ENCODE data around the gene CYP4B1. TPM values are rescaled to one million over a fixed set of nuclear protein-coding genes. Genes with fewer than 3 reads are reported as not detected.
A peak's percentile ranks its signal among the peaks of the same experiment; 100 is the strongest.

The CYP4B1 gene
- total RNA-seq, 2 donors from 2014 or later = 3.2 TPM; not detected in 1

DNA sequence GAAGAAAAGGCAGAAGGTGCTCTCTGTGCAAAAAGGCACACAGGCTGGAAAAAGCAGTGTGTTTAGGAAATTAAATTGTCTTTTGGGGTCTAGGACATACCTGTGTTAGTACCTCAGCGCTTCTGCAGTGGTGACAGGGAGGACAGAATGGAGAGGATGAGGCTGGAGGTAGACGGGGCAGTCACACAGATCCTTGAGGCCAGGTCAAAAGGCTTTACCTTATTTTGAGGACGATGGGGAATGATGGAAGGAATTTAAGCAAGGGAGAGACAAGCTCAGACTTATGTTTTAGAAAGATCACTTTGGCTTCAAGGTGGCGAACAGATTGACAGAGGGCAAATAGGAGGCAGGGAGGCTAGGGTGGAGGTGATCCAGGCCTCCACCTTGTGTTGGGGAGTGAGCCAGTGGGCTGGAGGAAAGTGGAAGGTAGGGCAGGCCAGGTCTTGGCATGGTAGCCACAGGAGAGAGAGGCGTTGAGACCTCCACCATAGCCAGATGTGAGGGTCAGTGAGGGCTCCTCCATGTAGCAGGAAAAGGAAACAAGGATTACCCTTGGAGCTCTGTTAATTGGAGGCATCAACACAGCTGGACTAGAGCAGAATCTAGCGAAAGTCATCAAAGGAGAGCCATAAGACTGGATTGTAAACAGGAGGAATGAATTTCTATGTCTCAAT lies 4.2 kb downstream of the CYP4B1 start:
- Mint-ChIP-seq H3K27ac (no peak overlapping the region), H3K36me3 (ENCODE audit: low read depth) (peaks cover 4% of the 10 kb centered on the region), H3K27me3 (peaks cover 18% of the 10 kb centered on the region), H3K4me3 (no peak overlapping the region), H3K4me1 (no peaks in the 10 kb centered on the region)
- ATAC-seq = no peak
- DNase-seq = no peak
- no peaks in the 10 kb centered on the region for H3K9me3 ChIP-seq (ENCODE audit: control insufficient read depth, low read length, poor library complexity, severe bottlenecking)

DNA sequence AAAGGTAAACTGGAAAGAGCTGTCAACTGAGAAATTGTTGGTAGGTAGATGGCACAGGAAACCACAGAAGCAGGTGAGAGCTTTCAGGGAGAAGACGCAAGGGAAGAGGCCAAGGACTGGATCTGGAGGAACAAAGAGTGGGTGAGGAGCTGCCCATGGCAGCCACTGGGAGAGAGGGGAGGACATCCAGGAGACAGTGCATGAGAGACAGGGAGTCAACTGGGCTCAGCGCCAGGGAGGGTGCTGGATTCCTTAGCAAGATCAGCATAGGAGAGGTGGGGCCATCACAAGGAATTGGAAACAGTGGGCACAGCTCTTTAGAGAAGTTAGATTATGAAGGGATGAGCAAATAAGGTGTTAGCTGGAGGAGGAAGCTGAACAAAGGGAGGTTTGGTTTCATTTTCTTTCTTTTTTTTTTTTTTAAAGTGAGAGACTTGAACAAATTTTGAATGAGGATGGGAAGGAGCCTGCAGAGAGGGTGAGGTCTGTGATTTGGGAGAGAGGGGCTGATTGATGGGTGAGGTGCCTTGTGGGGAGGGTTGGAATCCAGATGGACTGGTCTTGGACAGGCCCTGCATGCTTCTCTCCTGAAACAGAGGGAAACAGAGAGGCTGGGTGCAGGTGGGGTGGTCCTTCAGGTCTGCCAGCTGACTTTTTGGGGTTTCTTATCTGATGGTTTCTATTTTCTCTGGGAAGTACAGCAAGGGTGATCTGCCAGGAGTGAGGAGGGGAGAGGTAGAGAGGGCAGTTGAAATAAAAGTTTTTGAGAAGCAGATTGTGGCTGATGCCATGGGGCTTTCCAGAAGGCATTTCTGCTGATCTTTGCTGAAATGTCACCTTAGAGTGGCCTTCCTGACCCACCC lies 5.4 kb downstream of the CYP4B1 start:
- H3K9me3 ChIP-seq (ENCODE audit: control insufficient read depth, low read length, poor library complexity, severe bottlenecking) = no peaks in the 10 kb centered on the region

DNA sequence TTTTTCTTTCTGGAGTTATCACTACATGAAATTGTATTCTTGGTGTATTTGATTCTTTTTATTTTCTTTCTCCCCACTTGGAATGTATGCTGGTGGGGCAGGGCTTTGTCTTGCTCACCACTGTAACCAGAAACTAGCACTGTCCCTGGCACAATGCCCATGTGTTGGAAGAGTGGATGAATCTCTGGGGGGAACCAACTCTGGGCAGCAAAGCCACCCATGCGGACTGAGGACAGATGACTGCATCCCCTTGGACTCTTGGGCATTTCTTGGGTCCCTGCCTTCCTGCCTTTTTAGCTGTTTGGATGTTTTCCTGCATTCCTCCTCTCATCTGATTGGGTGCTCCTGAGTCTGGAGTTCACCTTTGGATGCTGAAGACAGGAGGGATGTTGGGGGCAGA lies 6.1 kb downstream of the CYP4B1 start:
- no peaks in the 10 kb centered on the region for H3K4me1 Mint-ChIP-seq
- peaks cover 4% of the 10 kb centered on the region for H3K36me3 Mint-ChIP-seq (ENCODE audit: low read depth)
- DNase-seq = no peak
- no peak overlapping the region for H3K4me3 Mint-ChIP-seq
- H3K9me3 ChIP-seq (ENCODE audit: control insufficient read depth, low read length, poor library complexity, severe bottlenecking) = no peaks in the 10 kb centered on the region
- ATAC-seq = no peak
- no peak overlapping the region for H3K27ac Mint-ChIP-seq
- H3K27me3 Mint-ChIP-seq = peaks cover 12% of the 10 kb centered on the region

More for the DNA sequence above, 5.4 kb downstream of the CYP4B1 start:
- H3K4me3 Mint-ChIP-seq = no peak overlapping the region
- no peaks in the 10 kb centered on the region for H3K4me1 Mint-ChIP-seq
- H3K27me3 Mint-ChIP-seq = peaks cover 12% of the 10 kb centered on the region
- peaks cover 4% of the 10 kb centered on the region for H3K36me3 Mint-ChIP-seq (ENCODE audit: low read depth)
- DNase-seq (no peak), ATAC-seq (no peak)
- H3K27ac Mint-ChIP-seq = no peak overlapping the region

DNA sequence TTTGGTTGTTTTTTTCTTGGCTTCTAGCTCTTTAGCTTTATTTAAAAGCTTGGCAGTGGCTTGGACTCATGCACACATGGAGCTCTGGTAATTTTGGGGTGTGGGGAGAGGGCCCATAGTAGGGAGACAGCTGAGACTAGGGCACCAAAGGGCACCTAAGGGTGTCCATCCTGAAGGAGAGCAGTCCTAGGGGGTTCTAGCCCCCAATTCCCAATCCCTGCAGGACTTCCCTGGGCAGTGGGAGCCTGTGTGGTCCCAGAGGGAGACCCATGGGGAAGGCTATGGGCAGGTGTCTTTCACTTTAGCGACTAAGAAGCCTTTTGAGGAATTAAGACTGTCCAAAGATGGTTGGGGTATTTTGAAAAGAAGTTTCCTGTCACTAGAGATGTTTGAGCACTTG lies 6.9 kb downstream of the CYP4B1 start:
- DNase-seq (no peak), ATAC-seq (no peak)
- Mint-ChIP-seq H3K4me1 (no peaks in the 10 kb centered on the region), H3K4me3 (peak overlapping the region; percentile 4), H3K36me3 (ENCODE audit: low read depth) (peaks cover 4% of the 10 kb centered on the region), H3K27me3 (peaks cover 12% of the 10 kb centered on the region), H3K27ac (no peak overlapping the region)
- no peaks in the 10 kb centered on the region for H3K9me3 ChIP-seq (ENCODE audit: control insufficient read depth, low read length, poor library complexity, severe bottlenecking)

DNA sequence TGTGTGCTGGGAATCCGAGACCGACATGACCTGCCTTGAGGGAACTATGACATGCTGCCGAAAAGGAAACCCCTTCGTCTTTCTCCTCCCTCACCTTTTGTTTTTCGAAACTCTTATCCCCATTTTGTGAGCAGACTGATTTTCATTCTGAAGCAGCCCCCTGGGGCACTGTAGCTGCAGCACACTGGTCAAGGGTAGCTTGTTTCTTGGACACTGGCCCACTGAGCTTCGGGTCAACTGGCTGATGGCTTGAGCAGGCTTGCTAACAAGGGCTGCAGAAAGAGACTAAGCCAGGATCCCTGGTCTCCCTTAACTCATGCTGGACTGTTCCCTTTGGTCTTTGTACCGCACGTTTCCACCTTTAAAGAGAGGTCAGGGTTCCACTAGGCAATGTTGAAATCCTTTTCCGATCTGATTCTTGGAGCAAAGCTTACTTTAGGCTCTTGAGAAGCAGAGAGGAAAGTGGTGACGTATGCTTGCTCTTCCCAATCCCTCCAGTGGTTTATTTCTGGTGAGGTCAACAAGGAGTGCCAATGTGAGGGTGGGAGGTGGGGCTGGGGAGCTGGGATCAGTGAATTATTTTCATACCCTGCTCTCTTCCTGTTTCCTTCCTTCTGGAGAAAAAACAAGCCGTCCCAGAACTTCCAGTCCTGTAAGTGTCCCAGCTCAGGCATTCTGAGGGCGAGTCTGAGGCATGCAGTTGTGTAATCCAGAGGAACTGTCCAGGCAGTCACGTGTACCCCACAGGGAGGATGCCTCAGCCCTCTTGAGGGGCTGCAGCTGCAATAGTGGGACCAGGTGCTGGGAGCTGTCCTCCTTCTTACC lies 7.6 kb downstream of the CYP4B1 start:
- H3K9me3 ChIP-seq (ENCODE audit: control insufficient read depth, low read length, poor library complexity, severe bottlenecking) = no peaks in the 10 kb centered on the region
- Mint-ChIP-seq H3K4me3 (no peak overlapping the region), H3K27ac (no peak overlapping the region), H3K27me3 (peaks cover 15% of the 10 kb centered on the region), H3K4me1 (peaks cover 5% of the 10 kb centered on the region), H3K36me3 (ENCODE audit: low read depth) (peaks cover 2% of the 10 kb centered on the region)
- DNase-seq (no peak), ATAC-seq (no peak)

DNA sequence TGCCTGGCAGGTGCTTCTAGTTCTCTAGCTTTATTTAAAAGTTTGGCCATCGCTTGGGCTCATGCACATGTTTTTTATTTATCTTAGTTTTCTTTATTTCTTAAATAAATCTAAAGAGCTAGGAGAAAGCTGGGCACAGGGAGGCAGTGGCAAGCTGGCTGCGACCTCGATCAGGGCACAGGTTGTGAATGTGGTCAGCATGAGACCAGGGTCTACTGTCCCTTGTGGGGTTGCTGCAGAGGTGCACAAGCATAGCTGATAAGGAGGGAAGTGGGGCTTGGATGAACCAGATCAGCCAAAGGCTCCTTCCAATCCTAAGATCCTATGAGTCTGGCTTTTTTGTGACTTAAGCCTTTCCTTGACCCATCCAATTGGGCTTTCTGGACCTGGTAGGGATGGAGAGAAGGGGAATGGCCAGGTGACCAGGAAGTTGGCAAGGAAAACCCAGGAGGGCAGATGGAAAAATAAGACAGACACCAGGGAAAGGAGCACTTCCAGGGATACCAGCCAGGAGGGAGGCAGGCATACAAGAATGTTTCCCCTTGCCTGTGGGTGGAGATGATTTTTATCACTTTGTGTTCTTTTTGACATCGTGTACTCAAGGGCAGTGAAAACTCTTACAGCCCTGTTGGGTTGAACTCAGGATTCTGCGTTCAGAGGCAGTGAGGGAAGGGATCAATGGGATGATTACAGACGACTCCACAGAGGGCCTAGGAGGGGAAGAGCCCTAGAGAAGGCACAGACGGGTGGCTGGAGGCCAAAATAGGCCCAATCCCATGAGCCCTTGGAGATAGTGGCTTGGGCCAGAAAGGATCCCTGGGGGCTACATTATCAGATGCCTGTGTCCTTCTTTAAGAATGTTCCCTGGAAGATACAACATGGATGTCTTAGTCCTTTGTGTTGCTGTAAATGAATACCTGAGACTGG lies 8.5 kb downstream of the CYP4B1 start:
- no peak for DNase-seq
- peaks cover 2% of the 10 kb centered on the region for H3K36me3 Mint-ChIP-seq (ENCODE audit: low read depth)
- no peak for ATAC-seq
- H3K4me3 Mint-ChIP-seq = no peak overlapping the region
- peaks cover 16% of the 10 kb centered on the region for H3K27me3 Mint-ChIP-seq
- peaks cover 7% of the 10 kb centered on the region for H3K4me1 Mint-ChIP-seq
- no peak overlapping the region for H3K27ac Mint-ChIP-seq
- H3K9me3 ChIP-seq (ENCODE audit: control insufficient read depth, low read length, poor library complexity, severe bottlenecking) = no peaks in the 10 kb centered on the region

DNA sequence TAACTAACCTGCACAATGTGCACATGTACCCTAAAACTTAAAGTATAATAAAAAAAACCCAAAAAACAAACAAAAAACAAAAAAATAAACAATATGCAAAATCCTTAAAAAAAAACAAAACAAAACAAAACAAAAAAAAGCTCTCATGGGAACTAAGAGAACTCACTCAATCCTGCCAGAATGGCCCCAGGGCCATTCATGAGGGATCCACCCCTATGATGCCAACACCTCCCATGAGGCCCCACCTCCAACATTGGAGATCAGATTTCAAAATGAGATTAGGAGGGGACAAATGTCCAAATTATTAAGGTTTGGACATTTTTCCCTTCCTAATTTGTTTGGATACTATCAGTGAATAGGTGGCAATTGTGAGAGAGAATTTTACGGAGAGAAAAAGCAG lies 10.2 kb downstream of the CYP4B1 start:
- ATAC-seq (no peak), DNase-seq (no peak)
- peaks cover 19% of the 10 kb centered on the region for H3K27me3 Mint-ChIP-seq
- H3K4me1 Mint-ChIP-seq = peaks cover 7% of the 10 kb centered on the region
- H3K36me3 Mint-ChIP-seq (ENCODE audit: low read depth) = peaks cover 2% of the 10 kb centered on the region
- no peak overlapping the region for H3K4me3 Mint-ChIP-seq
- no peak overlapping the region for H3K27ac Mint-ChIP-seq
- H3K9me3 ChIP-seq (ENCODE audit: control insufficient read depth, low read length, poor library complexity, severe bottlenecking) = no peaks in the 10 kb centered on the region

DNA sequence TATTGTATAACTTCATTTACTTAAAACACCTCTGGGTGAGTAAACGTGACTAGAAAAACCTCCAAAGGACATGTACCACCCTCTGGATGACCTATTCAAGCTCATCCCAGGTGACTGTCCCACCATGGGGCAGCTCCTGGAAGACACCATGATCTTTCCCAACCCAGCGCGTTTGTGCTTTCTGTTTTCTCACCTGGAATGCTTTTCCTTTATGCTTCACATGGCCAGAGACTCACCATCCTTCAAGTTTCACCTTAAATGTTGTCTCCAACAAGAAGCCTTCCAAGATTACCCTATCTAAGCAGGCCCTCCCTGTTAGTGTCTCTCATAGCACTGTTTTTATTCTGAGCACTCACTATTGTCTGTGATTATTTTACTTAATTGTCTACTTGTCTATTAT lies 11.1 kb downstream of the CYP4B1 start:
- H3K4me1 Mint-ChIP-seq = peaks cover 7% of the 10 kb centered on the region

DNA sequence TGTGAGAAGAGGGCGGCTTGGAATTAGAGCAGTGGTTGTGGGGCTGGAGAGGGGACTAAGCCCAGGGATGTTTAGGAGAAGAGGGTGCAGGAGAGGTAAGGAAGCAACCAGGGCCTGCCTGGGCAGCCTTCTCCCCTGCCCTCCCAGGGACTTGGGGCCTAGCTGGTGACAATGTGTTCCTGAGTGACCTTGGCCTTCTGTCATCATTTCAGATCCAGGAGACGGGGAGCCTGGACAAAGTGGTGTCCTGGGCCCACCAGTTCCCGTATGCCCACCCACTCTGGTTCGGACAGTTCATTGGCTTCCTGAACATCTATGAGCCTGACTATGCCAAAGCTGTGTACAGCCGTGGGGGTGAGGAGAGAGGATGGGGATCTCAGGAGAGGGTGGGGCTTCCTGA lies 11.8 kb downstream of the CYP4B1 start:
- Mint-ChIP-seq H3K36me3 (ENCODE audit: low read depth) (peaks cover under 1% of the 10 kb centered on the region), H3K27ac (no peak overlapping the region), H3K4me3 (no peak overlapping the region), H3K4me1 (peaks cover 7% of the 10 kb centered on the region), H3K27me3 (peaks cover 21% of the 10 kb centered on the region)
- no peak for ATAC-seq
- DNase-seq = no peak
- H3K9me3 ChIP-seq (ENCODE audit: control insufficient read depth, low read length, poor library complexity, severe bottlenecking) = no peaks in the 10 kb centered on the region

More for the DNA sequence above, 11.1 kb downstream of the CYP4B1 start:
- Mint-ChIP-seq H3K36me3 (ENCODE audit: low read depth) (peaks cover 2% of the 10 kb centered on the region), H3K27me3 (peaks cover 21% of the 10 kb centered on the region), H3K4me3 (no peak overlapping the region), H3K27ac (no peak overlapping the region)
- DNase-seq = no peak
- ATAC-seq = no peak
- H3K9me3 ChIP-seq (ENCODE audit: control insufficient read depth, low read length, poor library complexity, severe bottlenecking) = no peaks in the 10 kb centered on the region

DNA sequence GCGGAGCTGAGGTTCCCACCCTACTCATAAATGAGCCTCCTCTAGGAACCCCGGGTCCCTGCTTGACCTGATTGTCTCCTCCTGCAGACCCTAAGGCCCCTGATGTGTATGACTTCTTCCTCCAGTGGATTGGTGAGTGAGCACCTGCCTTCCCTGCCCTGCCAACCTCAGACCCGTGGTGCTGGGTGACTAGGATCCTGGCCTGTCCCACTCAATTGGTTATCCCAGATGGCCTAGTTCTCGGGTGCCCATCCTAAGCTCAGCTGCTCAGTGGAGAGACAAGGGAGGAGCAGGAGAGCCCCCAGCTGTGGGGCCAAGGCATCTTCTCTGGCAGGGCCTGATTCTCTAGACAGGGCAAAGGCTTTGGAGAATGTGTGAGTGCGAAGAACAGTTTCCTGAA lies 12.2 kb downstream of the CYP4B1 start:
- Mint-ChIP-seq H3K4me3 (peak overlapping the region; percentile 77), H3K27ac (no peak overlapping the region)

DNA sequence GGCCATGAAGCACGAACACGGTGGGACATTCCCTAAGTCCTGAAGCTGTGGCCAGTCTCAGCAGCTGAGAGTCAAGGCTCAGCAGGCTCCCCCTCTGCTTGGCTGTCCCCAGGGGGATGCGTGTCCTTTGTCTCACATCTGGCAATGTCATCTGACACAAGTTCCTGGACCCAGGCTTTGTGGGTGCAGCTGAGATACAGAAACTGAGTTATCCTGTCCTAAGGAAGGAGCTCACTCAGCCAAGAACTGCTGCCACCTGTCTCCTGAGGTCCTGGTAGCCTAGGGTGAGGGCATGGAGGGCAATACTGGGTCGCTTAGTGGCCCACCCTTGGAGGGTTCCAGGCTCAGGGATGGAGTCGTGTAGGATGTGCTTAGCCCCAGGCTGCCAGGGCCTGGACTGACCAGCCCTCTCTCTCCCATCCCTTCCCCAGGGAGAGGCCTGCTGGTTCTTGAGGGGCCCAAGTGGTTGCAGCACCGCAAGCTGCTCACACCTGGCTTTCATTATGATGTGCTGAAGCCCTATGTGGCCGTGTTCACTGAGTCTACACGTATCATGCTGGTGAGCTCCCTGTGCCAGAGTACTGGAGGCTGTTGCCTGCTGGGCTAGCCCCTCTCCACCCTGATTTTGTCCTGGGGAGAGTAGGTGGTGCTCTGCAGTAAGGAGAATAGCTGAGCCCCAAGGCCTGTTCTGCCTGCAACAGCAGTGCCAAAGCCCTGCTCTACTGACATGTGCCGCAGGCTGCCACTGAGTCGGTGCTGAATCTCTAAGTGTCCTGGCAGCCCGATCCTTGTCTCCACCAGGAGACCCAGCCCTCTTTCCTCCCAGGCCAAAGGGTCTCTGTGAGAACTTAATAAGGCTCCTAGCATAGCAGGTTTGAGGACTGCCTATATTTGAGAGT lies 13.5 kb downstream of the CYP4B1 start:
- peaks cover 17% of the 10 kb centered on the region for H3K27me3 Mint-ChIP-seq
- no peaks in the 10 kb centered on the region for H3K36me3 Mint-ChIP-seq (ENCODE audit: low read depth)
- no peak for DNase-seq
- no peak for ATAC-seq
- H3K9me3 ChIP-seq (ENCODE audit: control insufficient read depth, low read length, poor library complexity, severe bottlenecking) = no peaks in the 10 kb centered on the region
- H3K27ac Mint-ChIP-seq = no peak overlapping the region
- H3K4me3 Mint-ChIP-seq = no peak overlapping the region
- peaks cover 7% of the 10 kb centered on the region for H3K4me1 Mint-ChIP-seq

More for the DNA sequence above, 12.2 kb downstream of the CYP4B1 start:
- no peaks in the 10 kb centered on the region for H3K9me3 ChIP-seq (ENCODE audit: control insufficient read depth, low read length, poor library complexity, severe bottlenecking)
- no peak for DNase-seq
- H3K4me1 Mint-ChIP-seq = peaks cover 7% of the 10 kb centered on the region
- H3K36me3 Mint-ChIP-seq (ENCODE audit: low read depth) = no peaks in the 10 kb centered on the region
- ATAC-seq = no peak
- peaks cover 21% of the 10 kb centered on the region for H3K27me3 Mint-ChIP-seq
